ENCODE measurements around the gene CTNNBIP1.

The CTNNBIP1 gene

GRCh38 chr1:9868244-9868590, 41.9 kb downstream of the CTNNBIP1 start:
- Histone ChIP-seq H4K20me1 (ENCODE audit: insufficient read depth, low read length) (no peaks in the 10 kb centered on the region), H3K79me2 (ENCODE audit: insufficient read depth, low read length) (no peaks in the 10 kb centered on the region), H3K9ac (ENCODE audit: low read length) (no peak overlapping the region), H3K4me3 (ENCODE audit: low read depth, low read length, poor library complexity, severe bottlenecking) (no peak overlapping the region), H3K27me3 (ENCODE audit: insufficient read depth, low read length) (no peaks in the 10 kb centered on the region), H3K9me3 (ENCODE audit: low read length) (no peaks in the 10 kb centered on the region), H3K27ac (ENCODE audit: low read depth, low read length, poor library complexity, severe bottlenecking) (no peak overlapping the region), H2AFZ (ENCODE audit: low read length) (no peak overlapping the region), H3K4me1 (ENCODE audit: insufficient read depth, low read length, severe bottlenecking) (peaks cover 37% of the 10 kb centered on the region), H3F3A (ENCODE audit: insufficient read depth, low read length) (no peaks in the 10 kb centered on the region), H3K4me2 (ENCODE audit: low read length) (no peak overlapping the region), H3K9me2 (ENCODE audit: low read depth, low read length) (no peaks in the 10 kb centered on the region), H3K36me3 (ENCODE audit: insufficient read depth, low read length) (no peaks in the 10 kb centered on the region)
- TF ChIP-seq CTCF (IDR thresholded peaks at IDR 0.05; ENCODE audit: low read length) (no peak), EZH2 (IDR thresholded peaks at IDR 0.05; ENCODE audit: borderline replicate concordance, low read length) (no peak)

GRCh38 chr1:9867408-9868243, 42.4 kb downstream of the CTNNBIP1 start:
- no peaks in the 10 kb centered on the region for H4K20me1 ChIP-seq (ENCODE audit: insufficient read depth, low read length)
- H3K36me3 ChIP-seq (ENCODE audit: insufficient read depth, low read length) = no peaks in the 10 kb centered on the region
- no peaks in the 10 kb centered on the region for H3K79me2 ChIP-seq (ENCODE audit: insufficient read depth, low read length)
- no peak overlapping the region for H3K4me3 ChIP-seq (ENCODE audit: low read depth, low read length, poor library complexity, severe bottlenecking)
- no peak overlapping the region for H2AFZ ChIP-seq (ENCODE audit: low read length)
- H3K27me3 ChIP-seq (ENCODE audit: insufficient read depth, low read length) = no peaks in the 10 kb centered on the region
- no peaks in the 10 kb centered on the region for H3K9me3 ChIP-seq (ENCODE audit: low read length)
- H3F3A ChIP-seq (ENCODE audit: insufficient read depth, low read length) = no peaks in the 10 kb centered on the region
- H3K4me2 ChIP-seq (ENCODE audit: low read length) = no peak overlapping the region
- H3K4me1 ChIP-seq (ENCODE audit: insufficient read depth, low read length, severe bottlenecking) = peaks cover 43% of the 10 kb centered on the region
- peak overlapping the region; percentile 89 for H3K27ac ChIP-seq (ENCODE audit: low read depth, low read length, poor library complexity, severe bottlenecking)
- H3K9ac ChIP-seq (ENCODE audit: low read length) = no peak overlapping the region
- H3K9me2 ChIP-seq (ENCODE audit: low read depth, low read length) = no peaks in the 10 kb centered on the region
- TF ChIP-seq EZH2 (IDR thresholded peaks at IDR 0.05; ENCODE audit: borderline replicate concordance, low read length) = no peak
- peak; percentile 98 for TF ChIP-seq CTCF (IDR thresholded peaks at IDR 0.05; ENCODE audit: low read length)

- Histone ChIP-seq H3K4me1 (ENCODE audit: insufficient read depth, low read length, severe bottlenecking) (peaks cover 51% of the 10 kb centered on the region), H3K9me3 (ENCODE audit: low read length) (no peaks in the 10 kb centered on the region), H3K4me2 (ENCODE audit: low read length) (no peak overlapping the region), H2AFZ (ENCODE audit: low read length) (no peak overlapping the region), H3K4me3 (ENCODE audit: low read depth, low read length, poor library complexity, severe bottlenecking) (no peak overlapping the region), H3K27ac (ENCODE audit: low read depth, low read length, poor library complexity, severe bottlenecking) (peak overlapping the region; percentile 89), H3K9me2 (ENCODE audit: low read depth, low read length) (no peaks in the 10 kb centered on the region), H3K79me2 (ENCODE audit: insufficient read depth, low read length) (no peaks in the 10 kb centered on the region), H3K9ac (ENCODE audit: low read length) (no peak overlapping the region), H4K20me1 (ENCODE audit: insufficient read depth, low read length) (no peaks in the 10 kb centered on the region), H3F3A (ENCODE audit: insufficient read depth, low read length) (no peaks in the 10 kb centered on the region), H3K27me3 (ENCODE audit: insufficient read depth, low read length) (no peaks in the 10 kb centered on the region), H3K36me3 (ENCODE audit: insufficient read depth, low read length) (no peaks in the 10 kb centered on the region)
- TF ChIP-seq EZH2 (IDR thresholded peaks at IDR 0.05; ENCODE audit: borderline replicate concordance, low read length) = no peak
- no peak for TF ChIP-seq CTCF (IDR thresholded peaks at IDR 0.05; ENCODE audit: low read length)
Measured at GRCh38 chr1:9866836-9867235, 43.2 kb downstream of the CTNNBIP1 start.
